Ovary (tissue), 3 donors: ENCODE measurements around the gene CGNL1.

Experiments
- CTCF ChIP-seq, 3 donors: fragments of 450-650 bp in 2 of 3; fragments of 200-600 bp in 1 of 3; IDR thresholded peaks; one replicate each; pipeline versions ENCODE4 v1.5.1 to v1.8.0; 2016 to 2022; ENCODE audit warnings: antibody characterized with exemption in 3 of 3, mild to moderate bottlenecking in 1 of 3
- EP300 ChIP-seq: sonication (generic); formaldehyde crosslinking; IDR thresholded peaks from one replicate; pipeline ENCODE4 v1.6.1; 2017; ENCODE audit warnings: antibody characterized with exemption
- POLR2A ChIP-seq: fragments of 450-650 bp; IDR thresholded peaks from one replicate; pipeline ENCODE4 v1.6.1; 2017; ENCODE audit warnings: antibody characterized with exemption, mild to moderate bottlenecking, moderate library complexity
- donor health status: DM: no; HTN: no; CAD: no.

DNA sequence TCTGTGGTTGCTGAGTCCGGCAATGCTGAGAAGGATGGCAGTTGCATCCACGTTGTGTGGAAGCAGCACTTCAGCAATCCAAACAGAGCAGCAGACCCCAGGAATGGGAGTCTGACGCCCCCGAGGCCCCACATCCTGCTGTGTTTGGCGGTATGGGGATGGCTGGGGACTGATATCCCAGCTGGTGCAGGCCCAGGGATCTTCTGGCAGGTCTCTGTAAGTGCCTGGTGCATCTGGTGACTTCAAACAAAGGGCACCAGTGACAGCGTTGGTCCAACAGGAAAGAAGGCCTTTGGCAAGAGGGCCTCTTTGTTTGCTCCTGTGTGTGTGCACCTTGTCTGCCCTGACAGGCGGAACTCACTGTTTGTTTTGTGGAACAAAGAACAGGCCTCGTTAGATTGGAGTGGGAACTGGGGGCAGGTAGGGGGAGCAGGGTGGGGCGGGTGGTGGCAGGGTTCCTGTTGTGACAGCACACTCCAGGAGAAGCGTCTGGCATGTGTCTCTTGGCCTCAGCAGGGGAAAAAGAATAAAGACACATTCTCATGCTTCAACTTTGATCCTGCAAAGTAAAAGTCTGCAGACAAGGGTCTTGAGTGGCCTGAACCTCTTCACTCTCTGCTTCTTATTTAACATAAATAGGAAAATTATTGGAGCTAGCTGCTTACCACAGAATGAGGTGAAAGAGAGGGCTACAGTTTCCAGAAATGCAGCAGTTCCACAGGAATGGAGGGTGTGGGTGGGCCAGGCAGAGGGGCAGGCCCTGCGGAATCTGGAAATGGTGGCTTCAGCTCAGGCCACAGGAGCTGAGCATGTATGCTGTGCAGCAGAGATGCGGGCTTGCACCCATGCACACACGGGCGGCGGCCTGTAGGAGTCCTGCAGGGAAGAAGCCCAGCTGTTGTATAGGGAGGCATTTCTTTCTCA is 120.9 kb downstream of the CGNL1 start:
- no peak for TF ChIP-seq CTCF (IDR thresholded peaks at IDR 0.05)
- no peak for TF ChIP-seq POLR2A
- no peak for TF ChIP-seq EP300
